GM12865 (cell line): ENCODE measurements around the gene ANKRD2.
A peak's percentile ranks its signal among the peaks of the same experiment; 100 is the strongest.

ENCODE experiments used
- DNase-seq: peaks from one replicate; pipeline ENCODE4 v3.0.0; 2010; ENCODE audit warnings: low read depth
- H3K4me3 ChIP-seq: 2 replicates; pipeline ENCODE4 v1.5.1; 2011; ENCODE audit warnings: mild to moderate bottlenecking, low read depth, low read length, control low read depth
- CTCF ChIP-seq: IDR thresholded peaks from 2 replicates; pipeline ENCODE4 v1.5.1; 2011; ENCODE audit warnings: low read length, control low read depth, low read depth, inconsistent platforms; ENCODE audit not compliant: insufficient read depth; ENCODE audit errors: missing control alignments

ANKRD2 gene

GRCh38 chr10:97577701-97578100 lies 5.1 kb downstream of the ANKRD2 start:
- no peak for DNase-seq
- no peak overlapping the region for H3K4me3 ChIP-seq
- no peak for TF ChIP-seq CTCF

GRCh38 chr10:97578171-97578844 lies 5.7 kb downstream of the ANKRD2 start:
- TF ChIP-seq CTCF = no peak
- no peak overlapping the region for H3K4me3 ChIP-seq
- no peak for DNase-seq

DNA sequence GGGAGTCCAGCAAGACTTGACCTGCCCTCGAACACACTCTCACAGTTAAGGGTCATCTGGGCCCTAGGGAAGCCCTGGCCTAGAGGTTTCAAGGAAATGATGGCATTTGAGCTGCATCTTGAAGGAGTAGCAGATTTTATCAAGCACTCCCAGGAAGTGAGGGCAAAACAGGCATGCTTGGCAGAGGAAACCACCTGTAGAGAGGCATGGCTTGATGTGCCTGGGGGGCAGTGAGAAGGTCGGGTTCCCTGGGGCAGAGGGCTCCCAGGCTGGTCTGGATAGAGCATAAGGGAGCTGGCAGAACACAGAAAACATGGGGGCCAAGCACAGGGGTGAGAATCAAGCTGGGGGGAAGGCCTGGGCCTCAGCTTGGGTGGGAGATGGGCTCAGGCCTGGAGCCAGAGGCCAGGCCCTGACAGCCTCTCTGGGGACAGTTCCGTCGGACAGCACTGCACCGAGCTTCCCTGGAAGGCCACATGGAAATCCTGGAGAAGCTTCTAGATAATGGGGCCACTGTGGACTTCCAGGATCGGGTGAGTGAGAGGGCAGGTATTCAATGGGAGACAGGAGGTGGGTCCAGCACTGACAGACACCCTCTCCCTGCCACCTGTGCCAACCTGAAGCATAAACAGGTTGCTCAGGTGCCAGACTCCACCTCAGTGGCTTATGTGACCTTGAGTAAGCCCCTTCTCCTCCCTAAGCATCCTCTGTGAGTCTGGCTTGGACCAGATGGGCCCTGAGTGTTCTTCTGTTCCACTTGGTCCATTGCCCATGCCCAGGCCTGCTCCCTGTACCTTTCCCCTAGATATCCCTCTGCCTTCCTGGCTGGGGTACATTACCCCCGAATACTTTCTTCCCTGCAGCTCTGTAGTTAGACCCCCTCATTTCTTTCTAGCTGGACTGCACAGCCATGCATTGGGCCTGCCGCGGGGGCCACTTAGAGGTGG lies 8.1 kb downstream of the ANKRD2 start:
- no peak for TF ChIP-seq CTCF
- no peak overlapping the region for H3K4me3 ChIP-seq
- no peak for DNase-seq

DNA sequence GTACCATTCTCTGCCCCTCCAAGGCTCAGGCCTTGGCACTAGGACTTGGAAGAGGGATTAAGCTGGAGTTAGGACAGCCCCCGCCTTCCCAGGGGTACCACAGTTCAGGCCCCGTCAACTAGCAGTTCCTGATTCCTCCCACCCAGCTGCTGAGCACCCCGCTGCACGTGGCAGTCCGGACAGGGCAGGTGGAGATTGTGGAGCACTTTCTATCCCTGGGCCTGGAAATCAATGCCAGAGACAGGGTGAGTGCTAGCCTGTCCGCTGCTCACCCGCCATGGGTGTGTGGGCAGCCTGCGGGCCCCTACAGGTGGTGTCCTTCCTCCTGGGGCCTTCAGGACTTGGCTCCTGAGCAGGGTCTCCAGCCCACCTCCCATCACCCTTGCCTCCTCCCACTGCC lies 9.6 kb downstream of the ANKRD2 start:
- no peak for TF ChIP-seq CTCF
- H3K4me3 ChIP-seq = no peak overlapping the region
- no peak for DNase-seq

DNA sequence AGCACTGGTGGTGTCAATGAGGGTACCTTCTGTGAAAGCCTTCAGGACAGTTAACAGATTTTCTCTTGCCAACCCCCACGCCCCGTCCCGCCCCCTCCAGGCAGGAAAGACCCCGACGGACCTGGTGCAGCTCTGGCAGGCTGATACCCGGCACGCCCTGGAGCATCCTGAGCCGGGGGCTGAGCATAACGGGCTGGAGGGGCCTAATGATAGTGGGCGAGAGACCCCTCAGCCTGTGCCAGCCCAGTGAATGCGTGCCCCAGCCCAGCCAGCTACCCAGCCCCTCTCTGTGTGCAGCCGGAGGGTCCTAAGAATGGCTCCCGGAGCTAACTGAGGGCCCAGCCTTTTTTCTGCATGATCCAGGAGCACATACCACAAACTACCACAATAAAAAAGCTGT lies 10.9 kb downstream of the ANKRD2 start:
- no peak for DNase-seq
- no peak for TF ChIP-seq CTCF
- no peak overlapping the region for H3K4me3 ChIP-seq

DNA sequence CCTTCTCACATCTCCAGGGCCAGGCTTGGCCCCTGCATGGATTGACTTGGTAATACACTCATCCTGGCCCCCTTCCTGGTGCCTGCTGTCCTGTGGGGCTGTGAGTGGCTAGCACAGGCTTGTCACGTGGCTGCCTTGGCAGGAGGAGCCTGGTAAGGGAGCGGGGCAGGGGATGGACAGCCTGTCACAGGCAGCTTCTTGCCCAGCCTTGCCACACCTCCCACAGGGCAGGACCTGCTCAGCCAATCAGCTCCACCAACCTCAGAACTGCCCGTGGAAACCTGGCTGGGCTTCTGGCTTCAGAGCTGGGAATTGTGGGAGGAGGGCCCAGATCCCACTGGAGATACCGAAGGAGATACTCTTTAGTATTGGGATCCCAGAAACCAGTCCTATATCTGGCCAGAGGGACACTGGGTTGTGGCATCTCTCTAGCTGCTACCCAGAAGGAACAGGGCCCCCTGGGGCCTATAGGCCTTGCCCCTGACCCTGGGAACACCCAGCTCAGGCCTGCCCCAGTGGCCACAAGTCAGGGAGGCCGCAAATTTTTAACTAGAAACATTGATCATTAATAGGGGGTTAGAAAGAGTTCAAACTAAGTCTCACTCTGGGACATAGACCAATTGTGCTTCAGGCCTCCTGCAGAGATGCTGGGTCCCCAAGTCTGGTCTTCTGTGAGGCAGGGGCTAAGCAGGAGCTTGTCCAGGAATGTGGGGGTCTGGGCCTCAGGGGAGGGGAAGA lies 11.7 kb downstream of the ANKRD2 start, which contains the start of gene HOGA1:
HOGA1 (plus strand) TSS at position 330 of the 738 bp plus-strand sequence; CDS start at position 645, 315 bp downstream.
- TF ChIP-seq CTCF = no peak
- H3K4me3 ChIP-seq = no peak within 1 kb of the TSS
- peak; percentile 38 for DNase-seq
